Subcutaneous abdominal adipose tissue (tissue), 5 donors: ENCODE results near the gene TSSC4.

ENCODE experiments used
- H3K27ac ChIP-seq: one replicate; pipeline ENCODE4 v1.7.0; 2013; ENCODE audit warnings: low read depth, mild to moderate bottlenecking, inconsistent platforms, low read length, moderate library complexity
- H3K27me3 ChIP-seq, 5 donors: one replicate each; pipeline ENCODE4 v1.7.0; 2013; ENCODE audit warnings: low read length in 5 of 5, inconsistent platforms in 1 of 5; ENCODE audit not compliant: control insufficient read depth in 5 of 5, insufficient read depth in 4 of 5
- H3K36me3 ChIP-seq, 5 donors: one replicate each; pipeline ENCODE4 v1.7.0; 2013; ENCODE audit warnings: low read length in 5 of 5; ENCODE audit not compliant: control insufficient read depth in 5 of 5, insufficient read depth in 5 of 5
- H3K4me1 ChIP-seq, 5 donors: one replicate each; pipeline ENCODE4 v1.7.0; 2013; ENCODE audit warnings: low read length in 5 of 5, mild to moderate bottlenecking in 3 of 5, moderate library complexity in 1 of 5; ENCODE audit not compliant: control insufficient read depth in 5 of 5, insufficient read depth in 5 of 5
- H3K4me3 ChIP-seq, 5 donors: one replicate each; pipeline ENCODE4 v1.7.0; 2013; ENCODE audit warnings: low read length in 5 of 5, low read depth in 1 of 5
- H3K9ac ChIP-seq, 5 donors: one replicate each; pipeline ENCODE4 v1.7.0; 2013; ENCODE audit warnings: low read length in 5 of 5, mild to moderate bottlenecking in 4 of 5, moderate library complexity in 3 of 5
- H3K9me3 ChIP-seq, 5 donors: one replicate each; pipeline ENCODE4 v1.7.0; 2013; ENCODE audit warnings: low read length in 5 of 5; ENCODE audit not compliant: control insufficient read depth in 5 of 5
- donor health status: healthy.
- donor health status: healthy.
- donor health status: healthy.
- donor health status: healthy.
- donor health status: healthy.

TSSC4 gene

DNA sequence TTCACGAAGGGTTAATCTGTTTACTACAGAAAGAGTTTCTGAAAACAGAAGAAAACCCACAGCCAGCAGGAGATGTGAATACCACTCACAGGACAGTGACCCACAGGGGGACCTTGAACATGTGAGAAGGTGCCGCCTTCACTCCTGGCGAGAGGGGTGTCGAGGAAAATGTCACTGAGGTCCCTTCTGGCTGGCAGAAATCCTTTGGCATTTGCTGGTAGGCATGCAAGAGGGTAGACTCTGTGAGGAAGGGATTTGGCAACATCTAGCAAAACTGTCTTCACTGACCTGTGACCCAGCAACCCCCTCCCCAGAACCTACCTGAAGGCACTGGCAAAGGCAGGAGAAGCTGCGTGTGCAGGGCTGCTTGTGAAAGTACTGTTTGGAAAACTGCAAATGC is 52.9 kb downstream of the TSSC4 start:
- peaks cover 0 to 3% (median 0%) of the 10 kb centered on the region in 5 donors for H3K9me3 ChIP-seq
- H3K4me3 ChIP-seq: no peak overlapping the region
- H3K36me3 ChIP-seq: no peaks in the 10 kb centered on the region
- no peak overlapping the region for H3K27ac ChIP-seq
- H3K9ac ChIP-seq: no peak overlapping the region
- H3K27me3 ChIP-seq: peaks cover 8 to 16% (median 14%) of the 10 kb centered on the region in 5 donors
- no peaks in the 10 kb centered on the region for H3K4me1 ChIP-seq
